ENCODE measurements around the gene AKIRIN1.
"Not testable (repeated sequence)": the region's sequence is repeated elsewhere in the genome, so short reads cannot be mapped to it uniquely, and the experiment has no call there.

Gene AKIRIN1

DNA sequence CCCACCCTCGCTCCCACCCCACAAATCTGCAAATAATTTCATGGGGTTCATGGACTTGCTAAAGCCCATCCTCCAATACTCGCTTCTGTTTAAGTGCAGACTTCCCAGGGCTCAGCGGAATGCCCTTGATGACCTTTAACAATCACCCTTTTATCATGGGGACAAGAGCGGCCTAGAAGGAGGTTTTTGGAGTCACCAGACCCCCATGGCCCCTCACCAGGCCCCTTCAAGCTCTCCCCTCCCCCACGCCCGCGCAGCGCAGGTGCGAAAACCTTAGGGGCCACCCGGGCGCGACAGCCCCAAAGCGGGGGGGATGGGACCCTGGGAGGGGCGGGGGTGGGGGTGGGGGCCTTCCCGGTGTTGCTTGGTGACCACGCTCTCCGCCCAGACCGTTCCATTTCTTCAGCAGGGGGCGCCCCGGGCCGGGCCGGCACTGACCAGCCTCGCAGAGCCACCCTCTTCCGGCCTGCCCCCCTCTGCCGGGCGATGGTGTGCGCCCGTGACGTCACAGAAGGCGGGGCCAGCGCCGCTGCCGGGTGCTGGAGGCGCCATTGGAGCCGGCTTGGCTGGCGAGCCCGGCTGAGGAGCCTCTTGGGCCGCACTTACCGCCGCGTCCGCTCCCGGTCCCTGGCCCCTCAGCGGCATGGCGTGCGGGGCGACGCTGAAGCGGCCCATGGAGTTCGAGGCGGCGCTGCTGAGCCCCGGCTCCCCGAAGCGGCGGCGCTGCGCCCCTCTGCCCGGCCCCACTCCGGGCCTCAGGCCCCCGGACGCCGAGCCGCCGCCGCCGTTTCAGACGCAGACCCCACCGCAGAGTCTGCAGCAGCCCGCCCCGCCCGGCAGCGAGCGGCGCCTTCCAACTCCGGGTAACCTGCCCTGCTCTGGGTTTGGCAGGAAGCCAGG is at the start of gene AKIRIN1:
Gene AKIRIN1 (plus strand): TSS at position 539 of the 900 bp plus-strand sequence. CDS start 105 bp downstream, at position 644.
- peak; percentile 74 to 96 (median 86) for DNase-seq

- DNase-seq = no peak
These were observed 49.5 kb upstream of the AKIRIN1 start, which contains the start of gene RHBDL2 for GRCh38 chr1:38941527-38942019. Gene RHBDL2 (minus strand): TSS chr1:38941830. CDS start chr1:38919212, 22,618 bp downstream.

DNA sequence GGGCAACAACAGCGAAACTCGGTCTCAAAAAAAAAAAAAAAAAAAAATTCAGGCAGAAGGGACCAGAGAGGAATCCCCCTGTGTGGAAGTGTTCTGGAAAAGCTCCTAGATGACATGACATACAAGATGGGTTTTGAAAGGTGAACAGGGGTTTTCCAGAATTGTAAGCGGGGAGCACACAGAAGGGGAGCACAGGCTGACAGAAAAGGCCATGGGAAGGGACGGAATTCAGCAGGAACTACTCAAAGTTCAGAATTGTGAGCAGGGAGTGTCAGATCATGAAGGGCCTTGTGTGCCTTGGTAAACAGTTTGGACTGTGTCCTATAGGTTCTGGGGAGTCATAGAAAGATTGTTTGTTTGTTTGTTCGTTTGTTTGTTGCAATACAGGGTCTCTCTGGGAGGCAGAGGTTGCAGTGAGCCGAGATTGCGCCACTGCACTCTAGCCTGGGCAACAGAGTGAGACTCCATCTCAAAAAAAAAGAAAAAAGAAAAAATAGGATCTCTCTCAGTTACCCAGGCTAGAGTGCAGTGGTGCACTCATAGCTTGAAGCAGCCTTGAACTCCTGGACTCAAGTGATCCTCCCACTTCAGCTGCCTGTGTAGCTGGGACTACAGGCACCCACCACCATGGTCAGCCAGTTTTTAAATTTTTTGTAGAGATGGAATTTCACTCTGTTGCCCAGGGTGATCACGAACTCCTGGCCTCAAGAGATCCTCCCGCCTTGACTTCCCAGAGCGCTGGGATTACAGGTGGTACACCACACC is 48.2 kb upstream of the AKIRIN1 start:
- no peak for DNase-seq

GRCh38 chr1:38944547-38944946 is 46.5 kb upstream of the AKIRIN1 start:
- no peak for DNase-seq

- no peak for DNase-seq
These were observed 40.5 kb upstream of the AKIRIN1 start for GRCh38 chr1:38950553-38950952.

DNA sequence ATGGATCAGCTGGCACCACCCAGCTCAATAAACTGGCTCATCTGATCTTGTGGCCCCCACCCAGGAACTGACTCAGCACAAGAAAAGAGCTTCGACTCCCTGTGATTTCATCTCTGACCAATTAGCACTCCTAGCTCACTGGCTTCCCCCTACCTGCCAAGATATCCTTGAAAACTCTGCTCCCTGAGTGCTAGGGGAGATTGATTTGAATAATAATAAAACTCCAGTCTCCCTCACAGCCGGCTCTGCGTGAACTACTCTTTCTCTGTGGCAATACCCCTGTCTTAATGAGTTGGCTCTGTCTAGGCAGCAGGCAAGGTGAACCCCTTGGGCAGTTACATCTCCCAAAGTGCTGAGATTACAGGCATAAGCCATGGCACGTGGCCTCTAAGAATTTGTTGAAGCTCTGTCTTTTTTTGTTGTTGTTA is 37.6 kb upstream of the AKIRIN1 start:
- DNase-seq = no peak

GRCh38 chr1:38958967-38959366 is 32.1 kb upstream of the AKIRIN1 start:
- DNase-seq = no peak

GRCh38 chr1:38962113-38962512 is 29.0 kb upstream of the AKIRIN1 start:
- no peak for DNase-seq

- DNase-seq = no peak
These were observed 28.5 kb upstream of the AKIRIN1 start for GRCh38 chr1:38962560-38962959.

DNA sequence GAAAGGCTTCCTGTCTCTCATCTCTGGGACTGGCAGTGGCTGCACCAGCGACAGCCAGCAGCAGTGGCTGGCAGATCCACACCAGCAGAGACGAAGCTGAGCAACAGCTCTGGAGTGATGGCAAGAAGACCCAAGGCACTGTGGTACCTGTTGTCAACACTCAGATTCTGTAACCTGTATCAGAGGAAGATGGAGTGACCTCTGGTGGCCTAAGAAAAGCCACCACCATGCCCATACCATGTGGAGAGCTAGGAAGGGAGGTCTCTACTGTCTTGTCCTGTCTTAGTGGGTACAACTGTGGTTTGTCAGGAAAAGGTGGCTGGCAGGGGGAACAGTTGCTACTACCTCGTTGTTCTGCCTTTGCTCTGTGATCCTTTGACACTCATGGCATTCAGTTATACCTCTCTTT is 26.9 kb upstream of the AKIRIN1 start:
- DNase-seq = peak in 2 of 6 experiments; percentile 5 to 32

DNA sequence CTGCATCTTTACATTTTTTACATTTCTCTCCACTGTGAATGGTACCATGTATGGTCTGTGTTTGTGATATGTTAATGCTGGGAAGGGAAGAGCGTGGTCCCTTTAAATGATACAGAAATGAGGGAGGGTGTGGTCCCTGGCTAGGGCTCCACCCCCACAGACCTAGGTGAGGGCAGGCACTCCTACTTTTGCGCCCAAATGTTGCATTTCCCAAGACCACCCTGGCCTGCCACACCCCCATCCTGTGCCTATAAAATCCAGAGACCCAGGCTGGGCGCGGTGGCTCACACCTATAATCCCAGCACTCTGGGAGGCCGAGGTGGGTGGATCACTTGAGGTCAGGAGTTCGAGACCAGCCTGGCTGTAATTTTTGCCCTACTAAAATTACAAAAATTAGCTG is 17.9 kb upstream of the AKIRIN1 start:
- DNase-seq = not testable (repeated sequence)

- no peak for DNase-seq
These were observed 17.2 kb upstream of the AKIRIN1 start for GRCh38 chr1:38973659-38974437.

GRCh38 chr1:38977399-38978244 is 13.5 kb upstream of the AKIRIN1 start:
- DNase-seq = peak; percentile 54 to 87 (median 80)

DNA sequence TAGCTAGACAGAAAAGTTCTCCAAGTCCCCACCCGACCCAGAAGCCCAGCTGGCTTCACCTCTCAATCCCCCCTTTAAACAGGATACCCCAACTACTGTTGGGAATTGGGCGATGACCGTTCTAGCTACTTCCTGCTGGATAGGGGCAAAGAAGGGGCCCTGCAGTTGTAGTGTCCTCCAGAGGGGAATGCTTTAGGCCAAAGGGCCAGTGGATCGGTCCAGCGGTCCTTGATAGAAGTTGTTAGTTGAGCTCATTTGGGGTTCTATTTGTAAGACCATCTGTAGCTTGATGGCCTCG is 12.9 kb upstream of the AKIRIN1 start:
- peak in 3 of 6 experiments; percentile 21 to 78 (median 61) for DNase-seq

DNA sequence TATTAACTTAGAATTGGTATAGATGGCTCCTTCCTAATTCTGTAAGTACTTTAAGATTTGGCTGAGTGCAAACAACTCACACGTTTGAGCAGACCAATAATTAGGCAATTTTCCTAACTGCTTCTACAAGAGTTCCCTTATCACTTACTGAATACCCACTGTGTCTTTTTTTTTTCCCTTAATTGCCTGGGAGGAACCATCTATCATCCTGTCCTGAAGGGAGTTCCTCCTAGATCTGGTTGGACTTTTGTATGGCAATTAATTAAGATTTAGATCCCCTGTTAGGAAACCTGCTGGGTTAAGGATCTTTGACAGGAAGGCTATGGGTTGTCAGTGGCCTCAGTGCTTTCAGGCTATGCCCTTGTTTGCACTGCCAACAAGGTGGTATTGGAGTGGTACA is 11.7 kb upstream of the AKIRIN1 start:
- not testable (repeated sequence) for DNase-seq

DNA sequence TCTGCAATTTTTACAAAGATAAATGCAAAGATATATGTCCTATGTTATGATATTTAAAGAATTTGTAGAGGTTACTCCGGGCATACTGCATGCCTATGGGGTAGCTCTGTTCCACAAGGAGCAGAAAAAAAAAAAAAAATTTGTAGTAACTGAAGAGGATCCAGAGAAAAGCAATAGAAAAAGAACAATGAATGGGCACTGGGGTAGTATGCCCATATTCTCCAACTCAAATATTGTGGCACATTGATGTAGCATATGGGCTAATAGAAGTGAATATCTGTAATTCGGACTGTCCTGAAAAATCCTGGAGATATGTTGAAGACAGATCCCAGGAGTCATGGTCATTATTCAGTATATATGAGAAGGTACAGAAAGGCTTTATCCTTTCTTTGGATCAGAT is 1.1 kb upstream of the AKIRIN1 start:
- DNase-seq = no peak

GRCh38 chr1:38990386-38990737 is 714 bp upstream of the AKIRIN1 start:
- DNase-seq = no peak

DNA sequence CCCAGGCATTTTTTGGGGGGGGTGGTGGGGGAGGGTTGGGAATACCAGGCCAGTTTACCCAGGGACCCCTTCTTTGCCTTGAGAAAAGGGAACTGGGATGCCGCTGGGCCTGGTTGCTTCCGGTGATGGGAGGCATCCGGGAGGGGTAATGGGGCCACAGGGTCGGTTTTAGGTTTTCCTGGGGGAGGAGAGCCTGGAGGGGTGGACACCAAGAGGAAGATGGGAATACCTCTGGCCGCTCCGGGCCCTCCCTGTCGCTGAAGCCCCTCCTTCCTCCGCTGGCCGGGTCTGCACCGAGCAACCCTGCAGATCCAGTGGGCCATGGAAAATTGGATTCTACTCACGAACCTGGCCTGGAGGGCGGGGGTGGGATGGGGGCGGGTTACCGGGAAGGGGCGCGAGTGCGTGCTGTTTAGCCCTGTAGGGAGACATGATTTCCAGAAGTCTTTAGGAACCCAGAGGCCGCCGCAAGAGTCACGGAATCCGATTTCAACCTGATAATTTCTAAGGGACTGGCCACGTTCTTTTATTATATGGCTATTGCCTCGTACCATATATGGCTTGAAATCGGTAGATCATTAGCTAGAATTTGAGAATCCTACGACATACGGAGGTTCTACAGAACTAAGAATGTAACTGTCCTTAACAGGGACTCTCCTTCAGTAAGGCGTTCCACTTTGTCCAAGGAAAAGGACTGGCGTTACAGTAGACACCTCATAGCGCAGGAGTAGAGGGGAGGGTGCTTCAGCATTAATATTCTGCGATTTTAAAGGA is 749 bp downstream of the AKIRIN1 start:
- peak in 1 of 6 experiments; percentile 43 for DNase-seq

GRCh38 chr1:38992412-38993111 is 1.5 kb downstream of the AKIRIN1 start:
- peak in 1 of 6 experiments; percentile 9 for DNase-seq

DNA sequence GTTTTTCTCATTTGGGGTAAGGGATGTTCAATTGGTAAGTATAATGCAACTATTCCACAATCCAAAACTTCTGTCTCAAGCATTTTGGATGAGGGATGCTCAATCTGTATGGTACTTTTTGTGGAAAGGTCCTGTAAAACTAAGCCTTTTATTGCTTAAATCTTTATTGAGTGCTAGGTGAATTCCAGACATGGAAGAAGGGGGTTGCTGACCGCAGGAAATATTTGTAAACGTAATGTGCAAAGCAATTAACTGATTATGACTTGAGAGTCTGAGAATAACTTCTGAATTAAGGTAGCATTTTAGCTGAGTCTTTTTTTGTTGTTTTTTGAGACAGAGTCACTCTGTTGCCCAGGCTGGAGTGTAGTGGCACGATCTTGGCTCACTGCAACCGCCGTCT is 3.1 kb downstream of the AKIRIN1 start:
- DNase-seq = no peak

Measured in stimulated activated naive CD4-positive, alpha-beta T cell (primary cell).